Measurements from ENCODE around the gene ZNF705A.
"Not testable (repeated sequence)": the region's sequence is repeated elsewhere in the genome, so short reads cannot be mapped to it uniquely, and the experiment has no call there.

ZNF705A gene

GRCh38 chr12:8229486-8229885, 72.7 kb downstream of the ZNF705A start:
- H3K4me3 ChIP-seq (ENCODE audit: low read length); DNase-seq (ENCODE audit: low read depth): not testable (repeated sequence)

All from retinal pigment epithelial cell (primary cell).